ENCODE measurements around the gene HDAC1.

DNA sequence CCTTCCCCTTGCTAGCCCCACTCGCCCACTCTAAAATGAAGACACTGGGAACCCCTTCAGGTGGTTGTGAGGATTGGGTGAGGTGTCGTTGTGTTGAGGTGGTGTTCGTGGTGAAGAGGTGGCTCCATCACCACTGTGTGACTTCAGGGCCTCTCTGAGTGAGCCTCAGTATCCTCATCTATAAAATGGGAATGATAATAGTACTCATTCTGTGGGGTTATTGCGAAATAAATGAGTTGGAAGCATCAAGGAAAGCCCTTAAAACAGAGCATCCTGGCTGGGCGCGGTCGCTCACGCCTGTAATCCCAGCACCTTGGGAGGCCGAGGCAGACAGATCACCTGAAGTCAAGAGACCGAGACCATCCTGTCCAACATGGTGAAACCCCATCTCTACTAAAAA is 50.8 kb downstream of the HDAC1 start:
- TF ChIP-seq, protein P1, sequence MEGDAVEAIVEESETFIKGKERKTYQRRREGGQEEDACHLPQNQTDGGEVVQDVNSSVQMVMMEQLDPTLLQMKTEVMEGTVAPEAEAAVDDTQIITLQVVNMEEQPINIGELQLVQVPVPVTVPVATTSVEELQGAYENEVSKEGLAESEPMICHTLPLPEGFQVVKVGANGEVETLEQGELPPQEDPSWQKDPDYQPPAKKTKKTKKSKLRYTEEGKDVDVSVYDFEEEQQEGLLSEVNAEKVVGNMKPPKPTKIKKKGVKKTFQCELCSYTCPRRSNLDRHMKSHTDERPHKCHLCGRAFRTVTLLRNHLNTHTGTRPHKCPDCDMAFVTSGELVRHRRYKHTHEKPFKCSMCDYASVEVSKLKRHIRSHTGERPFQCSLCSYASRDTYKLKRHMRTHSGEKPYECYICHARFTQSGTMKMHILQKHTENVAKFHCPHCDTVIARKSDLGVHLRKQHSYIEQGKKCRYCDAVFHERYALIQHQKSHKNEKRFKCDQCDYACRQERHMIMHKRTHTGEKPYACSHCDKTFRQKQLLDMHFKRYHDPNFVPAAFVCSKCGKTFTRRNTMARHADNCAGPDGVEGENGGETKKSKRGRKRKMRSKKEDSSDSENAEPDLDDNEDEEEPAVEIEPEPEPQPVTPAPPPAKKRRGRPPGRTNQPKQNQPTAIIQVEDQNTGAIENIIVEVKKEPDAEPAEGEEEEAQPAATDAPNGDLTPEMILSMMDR (IDR thresholded peaks at IDR 0.05), result no peak
- no peak for TF ChIP-seq ZFX (IDR thresholded peaks at IDR 0.05; ENCODE audit: borderline replicate concordance)
